KMS-11 (cell line): ENCODE results near the gene GOLGA8S.
A peak's percentile ranks its signal among the peaks of the same experiment; 100 is the strongest.
"Not testable (repeated sequence)": the region's sequence is repeated elsewhere in the genome, so short reads cannot be mapped to it uniquely, and the experiment has no call there.

Experiments
- H2AFZ ChIP-seq: fragments of 200-600 bp; sonication (generic); 2 replicates; pipeline ENCODE4 v1.6.1; 2016; ENCODE audit warnings: antibody characterized with exemption, mixed run types, low read depth
- H3K27ac ChIP-seq: fragments of 200-600 bp; sonication (generic); 2 replicates; pipeline ENCODE4 v1.6.1; 2016; ENCODE audit warnings: mild to moderate bottlenecking, mixed run types
- H3K27me3 ChIP-seq: fragments of 200-600 bp; sonication (generic); 2 replicates; pipeline ENCODE4 v1.6.1; 2017; ENCODE audit warnings: mild to moderate bottlenecking, low read depth, mixed run types, moderate library complexity; ENCODE audit not compliant: insufficient read depth
- H3K36me3 ChIP-seq: fragments of 200-600 bp; sonication (generic); 2 replicates; pipeline ENCODE4 v1.6.1; 2017; ENCODE audit warnings: mild to moderate bottlenecking, mixed run types; ENCODE audit not compliant: insufficient read depth
- H3K4me1 ChIP-seq: fragments of 200-600 bp; sonication (generic); 2 replicates; pipeline ENCODE4 v1.6.1; 2016; ENCODE audit warnings: mild to moderate bottlenecking, low read depth, mixed run types; ENCODE audit not compliant: poor library complexity, severe bottlenecking
- H3K4me2 ChIP-seq: fragments of 200-600 bp; sonication (generic); 2 replicates; pipeline ENCODE4 v1.7.0; 2016; ENCODE audit warnings: mild to moderate bottlenecking, mixed run types
- H3K4me3 ChIP-seq: fragments of 200-600 bp; sonication (generic); IDR thresholded peaks from 2 replicates; pipeline ENCODE4 v1.6.1; 2017; ENCODE audit warnings: low read depth, low read length, mixed read lengths; ENCODE audit not compliant: insufficient read depth
- H3K79me2 ChIP-seq: fragments of 200-600 bp; sonication (generic); 2 replicates; pipeline ENCODE4 v1.6.1; 2016; ENCODE audit warnings: low read depth, mixed run types; ENCODE audit not compliant: insufficient read depth
- H3K9ac ChIP-seq: fragments of 200-600 bp; sonication (generic); 2 replicates; pipeline ENCODE4 v1.6.1; 2016; ENCODE audit warnings: mild to moderate bottlenecking, mixed run types
- H4K20me1 ChIP-seq: fragments of 200-600 bp; sonication (generic); 2 replicates; pipeline ENCODE4 v1.6.1; 2016; ENCODE audit warnings: mild to moderate bottlenecking, mixed run types; ENCODE audit not compliant: insufficient read depth
- TF ChIP-seq, protein P1 (sequence below): fragments of 200-600 bp; sonication (generic); conservative IDR thresholded peaks from 2 replicates; pipeline ENCODE4 v1.6.1; 2017; ENCODE audit warnings: low read depth, mild to moderate bottlenecking, antibody characterized with exemption, low read length, moderate library complexity, mixed read lengths

The GOLGA8S gene

GRCh38 chr15:23354448-23354847 is at the start of gene GOLGA8S:
TSS of gene GOLGA8S (plus strand) at chr15:23354748. CDS start at chr15:23354810, 62 bp downstream.
- not testable (repeated sequence) for H3K4me2 ChIP-seq, H3K4me3 ChIP-seq, H3K9ac ChIP-seq, H3K36me3 ChIP-seq, H3K27ac ChIP-seq, H3K79me2 ChIP-seq, H3K4me1 ChIP-seq, H4K20me1 ChIP-seq, H2AFZ ChIP-seq, H3K27me3 ChIP-seq

DNA sequence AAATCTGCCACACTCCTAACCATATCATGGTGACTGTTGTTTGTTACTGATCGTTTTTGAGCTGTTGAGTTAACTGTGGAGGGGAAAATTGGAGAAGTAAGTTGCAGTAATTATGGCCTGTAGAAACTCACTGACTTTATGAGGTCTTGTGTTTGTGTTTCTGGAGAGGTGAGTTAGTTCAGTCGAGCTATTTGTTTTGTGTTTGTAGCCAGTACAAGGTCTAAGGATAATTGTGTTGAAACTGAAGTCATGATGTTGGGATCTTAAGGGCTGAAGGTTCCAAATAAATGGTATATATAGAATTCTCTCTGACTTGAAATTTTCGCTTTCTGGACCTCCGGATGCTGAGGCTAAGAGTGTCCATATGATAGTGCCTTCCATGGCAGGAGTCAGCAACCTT is 49.7 kb upstream of the GOLGA8S start:
- peak overlapping the region; percentile 45 for H3K9ac ChIP-seq
- not testable (repeated sequence) for H3K36me3 ChIP-seq, H3K4me3 ChIP-seq, H2AFZ ChIP-seq, H4K20me1 ChIP-seq, H3K27me3 ChIP-seq
- H3K4me1 ChIP-seq, result peaks cover 36% of the 10 kb centered on the region
- H3K79me2 ChIP-seq, result peaks cover 28% of the 10 kb centered on the region
- peak overlapping the region; percentile 64 for H3K4me2 ChIP-seq
- peak overlapping the region; percentile 59 for H3K27ac ChIP-seq

DNA sequence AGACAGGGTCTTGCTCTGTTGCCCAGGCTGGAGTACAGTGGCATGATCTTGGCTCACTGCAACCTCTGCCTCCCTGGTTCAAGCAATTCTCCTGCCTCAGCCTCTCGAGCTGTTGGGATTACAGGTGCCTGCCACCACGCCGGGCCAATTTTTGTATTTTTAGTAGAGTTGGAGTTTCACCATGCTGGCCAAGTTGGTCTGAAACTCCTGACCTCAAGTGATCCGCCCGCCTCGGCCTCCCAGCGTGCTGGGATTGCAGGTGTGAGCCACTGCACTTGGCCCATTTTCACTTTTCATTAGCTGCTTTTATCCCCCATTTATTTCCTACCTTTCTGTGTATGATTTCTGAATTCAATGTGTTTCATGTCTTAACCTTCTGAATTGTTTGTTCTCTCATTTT is 48.6 kb upstream of the GOLGA8S start:
- H3K27me3 ChIP-seq, H2AFZ ChIP-seq, H3K36me3 ChIP-seq, H3K4me3 ChIP-seq, H4K20me1 ChIP-seq: not testable (repeated sequence)
- peaks cover 36% of the 10 kb centered on the region for H3K4me1 ChIP-seq
- H3K79me2 ChIP-seq, result peaks cover 28% of the 10 kb centered on the region
- H3K27ac ChIP-seq, result peak overlapping the region; percentile 59; the same call in 1 of the 2 replicates
- H3K4me2 ChIP-seq, result peak overlapping the region; percentile 64
- H3K9ac ChIP-seq, result peak overlapping the region; percentile 45; the same call in 1 of the 2 replicates

DNA sequence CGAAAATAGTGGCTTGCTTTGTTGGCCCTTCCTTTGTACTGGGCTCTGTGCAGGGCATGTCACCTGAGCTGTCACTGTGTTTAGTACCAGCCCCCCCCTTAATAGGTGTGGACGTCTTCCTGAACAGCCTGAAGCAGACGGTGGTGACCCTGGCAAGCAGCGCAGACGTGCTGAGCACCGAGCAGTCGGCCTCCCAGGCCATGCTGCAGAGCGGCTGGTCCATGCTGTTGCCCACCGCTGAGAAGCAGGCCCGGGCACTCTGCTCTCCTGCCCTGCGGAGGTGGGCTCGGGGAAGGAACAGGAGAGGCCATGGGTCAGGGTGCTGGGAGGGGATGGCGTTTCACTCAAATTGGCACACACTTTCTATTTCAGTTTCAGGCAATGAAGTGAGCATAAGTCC is 43.3 kb upstream of the GOLGA8S start:
- H3K27me3 ChIP-seq, H3K36me3 ChIP-seq, H4K20me1 ChIP-seq, H3K9ac ChIP-seq, H3K4me2 ChIP-seq, H2AFZ ChIP-seq, H3K4me3 ChIP-seq, H3K27ac ChIP-seq: not testable (repeated sequence)
- Histone ChIP-seq H3K79me2 (peaks cover 19% of the 10 kb centered on the region; the same call in 1 of the 2 replicates), H3K4me1 (peaks cover 27% of the 10 kb centered on the region)

- not testable (repeated sequence) for H3K4me1 ChIP-seq, H3K79me2 ChIP-seq, H3K27me3 ChIP-seq, H4K20me1 ChIP-seq, H3K4me3 ChIP-seq, H3K4me2 ChIP-seq, H3K27ac ChIP-seq, H3K9ac ChIP-seq, H2AFZ ChIP-seq, H3K36me3 ChIP-seq
These were observed 20.5 kb upstream of the GOLGA8S start, which contains the start of gene GOLGA6L26 for GRCh38 chr15:23334096-23334495. TSS of gene GOLGA6L26 (minus strand) at chr15:23334196. CDS start at chr15:23334135, 61 bp downstream.

GRCh38 chr15:23362622-23363021 is 8.1 kb downstream of the GOLGA8S start:
- not testable (repeated sequence) for H4K20me1 ChIP-seq, H3K4me1 ChIP-seq, H3K27me3 ChIP-seq, H3K79me2 ChIP-seq, H3K9ac ChIP-seq, H3K4me2 ChIP-seq, H3K4me3 ChIP-seq, H3K36me3 ChIP-seq, H2AFZ ChIP-seq, H3K27ac ChIP-seq

DNA sequence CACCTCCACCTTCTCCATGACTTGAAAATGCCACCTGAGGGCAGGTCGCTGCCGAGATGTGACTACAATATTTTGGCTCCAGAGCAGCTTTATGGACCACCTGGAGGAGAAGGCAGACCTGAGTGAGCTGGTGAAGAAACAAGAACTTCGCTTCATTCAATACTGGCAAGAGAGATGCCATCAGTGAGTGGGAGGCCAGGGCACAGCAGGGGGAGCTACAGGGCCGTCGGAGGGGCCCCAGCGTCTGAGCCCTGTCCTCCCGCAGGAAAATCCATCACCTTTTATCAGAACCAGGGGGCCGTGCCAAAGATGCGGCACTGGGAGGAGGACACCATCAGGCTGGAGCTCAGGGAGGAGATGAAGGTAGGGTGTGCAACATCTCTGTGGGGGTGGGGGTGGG is 9.7 kb downstream of the GOLGA8S start:
- not testable (repeated sequence) for H3K36me3 ChIP-seq, H3K9ac ChIP-seq, H2AFZ ChIP-seq, H3K27ac ChIP-seq, H3K4me3 ChIP-seq, H3K4me1 ChIP-seq, H3K79me2 ChIP-seq, H3K27me3 ChIP-seq, H4K20me1 ChIP-seq, H3K4me2 ChIP-seq

- Histone ChIP-seq H3K27ac (peak overlapping the region; percentile 46), H3K4me3 (no peak overlapping the region), H3K9ac (no peak overlapping the region), H3K4me1 (peaks cover 39% of the 10 kb centered on the region), H2AFZ (no peak overlapping the region), H3K4me2 (peak overlapping the region; percentile 53; the same call in 1 of the 2 replicates), H3K79me2 (no peaks in the 10 kb centered on the region), H3K27me3 (no peaks in the 10 kb centered on the region), H4K20me1 (no peaks in the 10 kb centered on the region), H3K36me3 (no peaks in the 10 kb centered on the region)
- TF ChIP-seq, protein P1, sequence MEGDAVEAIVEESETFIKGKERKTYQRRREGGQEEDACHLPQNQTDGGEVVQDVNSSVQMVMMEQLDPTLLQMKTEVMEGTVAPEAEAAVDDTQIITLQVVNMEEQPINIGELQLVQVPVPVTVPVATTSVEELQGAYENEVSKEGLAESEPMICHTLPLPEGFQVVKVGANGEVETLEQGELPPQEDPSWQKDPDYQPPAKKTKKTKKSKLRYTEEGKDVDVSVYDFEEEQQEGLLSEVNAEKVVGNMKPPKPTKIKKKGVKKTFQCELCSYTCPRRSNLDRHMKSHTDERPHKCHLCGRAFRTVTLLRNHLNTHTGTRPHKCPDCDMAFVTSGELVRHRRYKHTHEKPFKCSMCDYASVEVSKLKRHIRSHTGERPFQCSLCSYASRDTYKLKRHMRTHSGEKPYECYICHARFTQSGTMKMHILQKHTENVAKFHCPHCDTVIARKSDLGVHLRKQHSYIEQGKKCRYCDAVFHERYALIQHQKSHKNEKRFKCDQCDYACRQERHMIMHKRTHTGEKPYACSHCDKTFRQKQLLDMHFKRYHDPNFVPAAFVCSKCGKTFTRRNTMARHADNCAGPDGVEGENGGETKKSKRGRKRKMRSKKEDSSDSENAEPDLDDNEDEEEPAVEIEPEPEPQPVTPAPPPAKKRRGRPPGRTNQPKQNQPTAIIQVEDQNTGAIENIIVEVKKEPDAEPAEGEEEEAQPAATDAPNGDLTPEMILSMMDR, result no peak
These were observed 16.0 kb downstream of the GOLGA8S start for GRCh38 chr15:23370578-23370977.

- not testable (repeated sequence) for H2AFZ ChIP-seq, H3K9ac ChIP-seq, H3K36me3 ChIP-seq, H3K4me3 ChIP-seq, H3K79me2 ChIP-seq, H3K27me3 ChIP-seq, H4K20me1 ChIP-seq
- Histone ChIP-seq H3K4me1 (peaks cover 39% of the 10 kb centered on the region), H3K4me2 (peak overlapping the region; percentile 53), H3K27ac (peak overlapping the region; percentile 46)
These were observed 16.6 kb downstream of the GOLGA8S start for GRCh38 chr15:23371134-23371533.

DNA sequence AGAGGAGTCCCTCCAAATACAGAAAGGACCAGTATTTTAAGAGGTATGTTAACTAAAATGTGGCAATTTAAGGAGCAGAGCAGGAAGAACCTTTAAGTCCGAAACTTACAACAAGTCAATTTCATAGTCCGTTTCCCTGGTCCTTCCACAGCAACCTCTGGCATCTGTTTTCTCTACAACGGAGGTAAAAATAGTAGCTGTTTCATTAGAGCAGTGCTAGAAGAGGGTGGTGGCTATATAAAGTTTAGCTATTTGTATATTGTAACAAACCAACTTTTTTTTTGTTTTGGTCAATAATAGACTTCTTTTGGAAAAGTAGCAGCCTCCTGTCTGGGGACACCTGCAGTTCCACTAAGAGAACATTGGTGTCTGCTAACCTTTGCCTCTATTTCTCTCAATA is 17.3 kb downstream of the GOLGA8S start:
- Histone ChIP-seq H2AFZ (peak overlapping the region; percentile 21; the same call in 1 of the 2 replicates), H3K27ac (peak overlapping the region; percentile 46), H3K4me2 (peak overlapping the region; percentile 53; the same call in 1 of the 2 replicates), H3K4me1 (peaks cover 39% of the 10 kb centered on the region)
- H3K9ac ChIP-seq, H3K27me3 ChIP-seq, H3K4me3 ChIP-seq, H3K36me3 ChIP-seq, H4K20me1 ChIP-seq, H3K79me2 ChIP-seq: not testable (repeated sequence)
